ENCODE measurements around the gene PIGBOS1. TPM values are rescaled to one million over a fixed set of nuclear protein-coding genes. Genes with fewer than 3 reads are reported as not detected.
A peak's percentile ranks its signal among the peaks of the same experiment; 100 is the strongest.

PIGBOS1 gene
- total and polyA plus RNA-seq, 7 experiments from 2014 or later = 8.8 to 49.8 (median 19.2) TPM

- intact Hi-C loops (cut with micrococcal nuclease) = no loop called here
- no peaks in the 10 kb centered on the region for H3K9me3 ChIP-seq (ENCODE audit: control insufficient read depth in 2 of 3, low read length in 3 of 3)
- no peaks in the 10 kb centered on the region for H3K27me3 ChIP-seq (ENCODE audit: control insufficient read depth in 2 of 2, insufficient read depth in 2 of 2, low read length in 2 of 2)
- ATAC-seq (no peak), DNase-seq (no peak)
- peak overlapping the region in 1 of 9 donors; percentile 45 for H3K27ac Mint-ChIP-seq
- peaks cover 0 to 45% (median 21%) of the 10 kb centered on the region in 5 donors for H3K36me3 Mint-ChIP-seq
- no peaks in the 10 kb centered on the region for H3K4me1 ChIP-seq (ENCODE audit: control insufficient read depth in 2 of 2, insufficient read depth in 2 of 2, low read length in 2 of 2)
- POLR2A ChIA-PET = no interaction called here
- H3K27me3 Mint-ChIP-seq = no peaks in the 10 kb centered on the region
- CTCF ChIA-PET = no interaction called here
- H3K36me3 ChIP-seq (ENCODE audit: control insufficient read depth in 2 of 3, insufficient read depth in 3 of 3, low read length in 3 of 3) = peaks cover 0 to 19% (median 3%) of the 10 kb centered on the region in 3 experiments
- H3K4me1 Mint-ChIP-seq = no peaks in the 10 kb centered on the region
- no peak overlapping the region for H3K27ac ChIP-seq (ENCODE audit: low read depth, low read length)
- H3K4me3 ChIP-seq (ENCODE audit: low read length) = no peak overlapping the region
- no peak overlapping the region for H3K4me3 Mint-ChIP-seq
- peaks cover 0 to 1% (median 0%) of the 10 kb centered on the region in 11 donors for H3K9me3 Mint-ChIP-seq
Measured at GRCh38 chr15:55343168-55343567, 24.2 kb upstream of the PIGBOS1 start.

DNA sequence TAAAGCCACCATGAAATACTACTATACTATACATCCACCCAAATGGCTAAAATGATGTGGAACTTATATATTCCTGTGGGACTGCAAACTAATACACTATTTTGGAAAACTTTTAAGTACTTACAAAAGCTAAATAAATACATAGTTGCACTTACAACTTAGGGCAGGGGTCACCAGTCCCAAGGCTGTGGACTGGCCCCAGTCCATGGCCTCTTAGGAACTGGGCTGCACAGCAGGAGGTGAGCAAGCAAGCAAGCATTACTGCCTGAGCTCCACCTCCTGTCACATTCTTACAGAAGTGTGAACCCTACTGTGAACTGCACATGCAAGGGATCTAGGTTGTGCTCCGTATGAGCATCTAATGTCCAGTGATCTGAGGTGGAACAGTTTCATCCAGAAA is 18.2 kb upstream of the PIGBOS1 start:
- H3K27ac Mint-ChIP-seq = no peak overlapping the region
- no peaks in the 10 kb centered on the region for H3K27me3 ChIP-seq (ENCODE audit: control insufficient read depth in 2 of 2, insufficient read depth in 2 of 2, low read length in 2 of 2)
- no peaks in the 10 kb centered on the region for H3K9me3 Mint-ChIP-seq
- intact Hi-C loops (cut with micrococcal nuclease) = no loop called here
- no peak for ATAC-seq
- H3K36me3 Mint-ChIP-seq = peaks cover 4 to 36% (median 20%) of the 10 kb centered on the region in 5 donors
- no peak for DNase-seq
- H3K9me3 ChIP-seq (ENCODE audit: control insufficient read depth in 2 of 3, low read length in 3 of 3) = no peaks in the 10 kb centered on the region
- H3K36me3 ChIP-seq (ENCODE audit: control insufficient read depth in 2 of 3, insufficient read depth in 3 of 3, low read length in 3 of 3) = peaks cover 0 to 25% (median 3%) of the 10 kb centered on the region in 3 experiments
- no peak overlapping the region for H3K27ac ChIP-seq (ENCODE audit: low read depth, low read length)
- no peaks in the 10 kb centered on the region for H3K27me3 Mint-ChIP-seq
- no peak overlapping the region for H3K4me3 ChIP-seq (ENCODE audit: low read length)
- no peaks in the 10 kb centered on the region for H3K4me1 ChIP-seq (ENCODE audit: control insufficient read depth in 2 of 2, insufficient read depth in 2 of 2, low read length in 2 of 2)
- ChIA-PET POLR2A (no interaction called here), CTCF (no interaction called here)
- H3K4me3 Mint-ChIP-seq = no peak overlapping the region
- H3K4me1 Mint-ChIP-seq = no peaks in the 10 kb centered on the region

GRCh38 chr15:55334997-55335396 is 16.1 kb upstream of the PIGBOS1 start:
- Histone ChIP-seq H3K9me3 (ENCODE audit: control insufficient read depth in 2 of 3, low read length in 3 of 3) (no peaks in the 10 kb centered on the region), H3K27me3 (ENCODE audit: control insufficient read depth in 2 of 2, insufficient read depth in 2 of 2, low read length in 2 of 2) (no peaks in the 10 kb centered on the region), H3K36me3 (ENCODE audit: control insufficient read depth in 2 of 3, insufficient read depth in 3 of 3, low read length in 3 of 3) (peaks cover 0 to 25% (median 3%) of the 10 kb centered on the region in 3 experiments), H3K4me3 (ENCODE audit: low read length) (no peak overlapping the region), H3K27ac (ENCODE audit: low read depth, low read length) (no peak overlapping the region), H3K4me1 (ENCODE audit: control insufficient read depth in 2 of 2, insufficient read depth in 2 of 2, low read length in 2 of 2) (no peaks in the 10 kb centered on the region)
- peaks cover 4 to 49% (median 25%) of the 10 kb centered on the region in 5 donors for H3K36me3 Mint-ChIP-seq
- H3K4me3 Mint-ChIP-seq = no peak overlapping the region
- H3K9me3 Mint-ChIP-seq = no peaks in the 10 kb centered on the region
- no peaks in the 10 kb centered on the region for H3K27me3 Mint-ChIP-seq
- ChIA-PET POLR2A (interaction anchor here (2.1 kb wide), 1 partner anchor 16 kb away, joined by 6 read pairs; the partner anchor contains the start of genes PIGB and PIGBOS1), CTCF (no interaction called here)
- H3K4me1 Mint-ChIP-seq = no peaks in the 10 kb centered on the region
- ATAC-seq = no peak
- no peak overlapping the region for H3K27ac Mint-ChIP-seq
- DNase-seq = no peak
- intact Hi-C loops (cut with micrococcal nuclease) = no loop called here

GRCh38 chr15:55334371-55334770 is 15.4 kb upstream of the PIGBOS1 start:
- ATAC-seq = no peak
- Histone ChIP-seq H3K4me3 (ENCODE audit: low read length) (no peak overlapping the region), H3K27ac (ENCODE audit: low read depth, low read length) (no peak overlapping the region), H3K4me1 (ENCODE audit: control insufficient read depth in 2 of 2, insufficient read depth in 2 of 2, low read length in 2 of 2) (no peaks in the 10 kb centered on the region), H3K27me3 (ENCODE audit: control insufficient read depth in 2 of 2, insufficient read depth in 2 of 2, low read length in 2 of 2) (no peaks in the 10 kb centered on the region), H3K9me3 (ENCODE audit: control insufficient read depth in 2 of 3, low read length in 3 of 3) (no peaks in the 10 kb centered on the region), H3K36me3 (ENCODE audit: control insufficient read depth in 2 of 3, insufficient read depth in 3 of 3, low read length in 3 of 3) (peaks cover 0 to 19% (median 0%) of the 10 kb centered on the region in 3 experiments)
- intact Hi-C loops (cut with micrococcal nuclease) = no loop called here
- no peak for DNase-seq
- Mint-ChIP-seq H3K4me3 (no peak overlapping the region), H3K27me3 (no peaks in the 10 kb centered on the region), H3K9me3 (no peaks in the 10 kb centered on the region), H3K36me3 (peaks cover 4 to 47% (median 23%) of the 10 kb centered on the region in 5 donors), H3K27ac (no peak overlapping the region), H3K4me1 (no peaks in the 10 kb centered on the region)
- CTCF ChIA-PET = no interaction called here
- POLR2A ChIA-PET = interaction anchor here (2.1 kb wide), 1 partner anchor 15 kb away, joined by 6 read pairs; the partner anchor contains the start of genes PIGB and PIGBOS1

DNA sequence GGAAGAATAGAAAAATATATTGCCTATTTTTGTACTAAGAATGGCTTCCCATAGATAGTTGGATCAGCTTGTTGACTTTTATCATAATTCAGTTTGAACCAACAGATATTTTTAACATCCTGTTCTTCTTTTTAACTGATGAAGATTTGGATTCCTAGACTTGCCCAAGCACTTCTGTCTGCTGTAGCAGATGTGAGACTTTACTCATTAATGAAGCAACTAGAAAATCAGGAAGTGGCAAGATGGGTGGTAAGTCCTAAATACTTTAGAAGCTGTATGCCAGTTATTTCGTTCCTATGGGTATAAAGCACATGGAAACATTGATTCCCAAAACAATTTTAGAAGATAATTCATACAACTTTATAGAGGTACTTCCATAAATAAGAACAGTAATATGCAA is 8.5 kb upstream of the PIGBOS1 start:
- Mint-ChIP-seq H3K27ac (no peak overlapping the region), H3K36me3 (peaks cover 0 to 36% (median 18%) of the 10 kb centered on the region in 5 donors), H3K4me1 (peaks cover 8 to 14% (median 10%) of the 10 kb centered on the region in 7 donors), H3K27me3 (no peaks in the 10 kb centered on the region), H3K9me3 (peaks cover 0 to 2% (median 0%) of the 10 kb centered on the region in 11 donors), H3K4me3 (no peak overlapping the region)
- CTCF ChIA-PET = no interaction called here
- H3K27ac ChIP-seq (ENCODE audit: low read depth, low read length) = no peak overlapping the region
- H3K27me3 ChIP-seq (ENCODE audit: control insufficient read depth in 2 of 2, insufficient read depth in 2 of 2, low read length in 2 of 2) = no peaks in the 10 kb centered on the region
- intact Hi-C loops (cut with micrococcal nuclease) = loop anchor here in 1 of 2 donors (10.0 kb wide), 1 partner anchor 667 kb away; the partner anchor contains the start of gene NEDD4
- peaks cover 0 to under 1% of the 10 kb centered on the region in 2 donors for H3K4me1 ChIP-seq (ENCODE audit: control insufficient read depth in 2 of 2, insufficient read depth in 2 of 2, low read length in 2 of 2)
- no peak for DNase-seq
- POLR2A ChIA-PET = no interaction called here
- H3K4me3 ChIP-seq (ENCODE audit: low read length) = no peak overlapping the region
- no peaks in the 10 kb centered on the region for H3K9me3 ChIP-seq (ENCODE audit: control insufficient read depth in 2 of 3, low read length in 3 of 3)
- peak; percentile 46 for ATAC-seq
- peaks cover 0 to 11% (median 0%) of the 10 kb centered on the region in 3 experiments for H3K36me3 ChIP-seq (ENCODE audit: control insufficient read depth in 2 of 3, insufficient read depth in 3 of 3, low read length in 3 of 3)

GRCh38 chr15:55322467-55322866 is 3.5 kb upstream of the PIGBOS1 start:
- CTCF ChIA-PET = no interaction called here
- no peaks in the 10 kb centered on the region for H3K9me3 ChIP-seq (ENCODE audit: control insufficient read depth in 2 of 3, low read length in 3 of 3)
- no peak overlapping the region for H3K27ac ChIP-seq (ENCODE audit: low read depth, low read length)
- intact Hi-C loops (cut with micrococcal nuclease) = loop anchor here in 1 of 2 donors (10.0 kb wide), 1 partner anchor 672 kb away; the partner anchor contains the start of gene NEDD4
- Mint-ChIP-seq H3K36me3 (peaks cover 5 to 21% (median 17%) of the 10 kb centered on the region in 5 donors), H3K9me3 (peaks cover 0 to 3% (median 0%) of the 10 kb centered on the region in 11 donors), H3K27ac (peak overlapping the region in 1 of 9 donors; percentile 12), H3K4me3 (no peak overlapping the region), H3K4me1 (peaks cover 23 to 55% (median 43%) of the 10 kb centered on the region in 7 donors), H3K27me3 (no peaks in the 10 kb centered on the region)
- POLR2A ChIA-PET = no interaction called here
- peaks cover 5 to 25% of the 10 kb centered on the region in 2 donors for H3K4me1 ChIP-seq (ENCODE audit: control insufficient read depth in 2 of 2, insufficient read depth in 2 of 2, low read length in 2 of 2)
- H3K36me3 ChIP-seq (ENCODE audit: control insufficient read depth in 2 of 3, insufficient read depth in 3 of 3, low read length in 3 of 3) = peaks cover 0 to 5% (median 0%) of the 10 kb centered on the region in 3 experiments
- no peaks in the 10 kb centered on the region for H3K27me3 ChIP-seq (ENCODE audit: control insufficient read depth in 2 of 2, insufficient read depth in 2 of 2, low read length in 2 of 2)
- DNase-seq (no peak), ATAC-seq (no peak)
- no peak overlapping the region for H3K4me3 ChIP-seq (ENCODE audit: low read length)

GRCh38 chr15:55320963-55321362 is 2.0 kb upstream of the PIGBOS1 start:
- Mint-ChIP-seq H3K9me3 (peaks cover 0 to 5% (median 0%) of the 10 kb centered on the region in 11 donors), H3K4me1 (peaks cover 32 to 70% (median 56%) of the 10 kb centered on the region in 7 donors), H3K36me3 (peaks cover 5 to 26% (median 22%) of the 10 kb centered on the region in 5 donors), H3K4me3 (peak overlapping the region in 5 of 10 donors; percentile 3 to 99 (median 20)), H3K27ac (peak overlapping the region in 1 of 9 donors; percentile 43), H3K27me3 (no peaks in the 10 kb centered on the region)
- Histone ChIP-seq H3K4me1 (ENCODE audit: control insufficient read depth in 2 of 2, insufficient read depth in 2 of 2, low read length in 2 of 2) (peaks cover 5 to 28% of the 10 kb centered on the region in 2 donors), H3K4me3 (ENCODE audit: low read length) (no peak overlapping the region), H3K9me3 (ENCODE audit: control insufficient read depth in 2 of 3, low read length in 3 of 3) (no peaks in the 10 kb centered on the region), H3K27ac (ENCODE audit: low read depth, low read length) (no peak overlapping the region), H3K36me3 (ENCODE audit: control insufficient read depth in 2 of 3, insufficient read depth in 3 of 3, low read length in 3 of 3) (peaks cover 0 to 4% (median 0%) of the 10 kb centered on the region in 3 experiments), H3K27me3 (ENCODE audit: control insufficient read depth in 2 of 2, insufficient read depth in 2 of 2, low read length in 2 of 2) (no peaks in the 10 kb centered on the region)
- DNase-seq = no peak
- intact Hi-C loops (cut with micrococcal nuclease) = loop anchor here in 1 of 2 donors (10.0 kb wide), 1 partner anchor 674 kb away; the partner anchor contains the start of gene NEDD4
- no peak for ATAC-seq
- POLR2A ChIA-PET = no interaction called here
- CTCF ChIA-PET = no interaction called here
